ENCODE data around the gene KIFC3.

DNA sequence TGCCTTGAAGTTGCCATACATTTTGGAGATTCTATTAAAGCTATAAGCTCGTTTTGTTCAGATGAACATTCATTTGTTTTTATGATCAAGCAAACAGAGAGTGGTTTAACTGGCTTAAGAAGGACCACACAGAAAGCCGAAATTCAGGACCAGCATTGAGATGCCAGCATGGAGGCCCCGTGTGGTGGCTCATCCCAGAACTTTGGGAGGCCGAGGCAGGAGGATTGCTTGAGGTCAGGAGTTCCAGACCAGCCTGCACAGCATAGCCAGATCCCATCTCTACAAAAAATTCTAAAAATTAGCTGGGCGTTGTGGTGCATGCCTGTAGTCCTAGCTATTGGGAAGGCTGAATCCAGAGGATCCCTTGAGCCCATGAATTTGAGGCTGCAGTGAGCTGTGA, 45.9 kb upstream of the KIFC3 start:
- TF ChIP-seq PITX1 (CRISPR knock-in tag; IDR thresholded peaks at IDR 0.05) (no peak), POLR2AphosphoS5 (IDR thresholded peaks at IDR 0.05; ENCODE audit: low read depth, low read length) (no peak), ZNF570 (CRISPR knock-in tag; IDR thresholded peaks at IDR 0.05; ENCODE audit: borderline replicate concordance) (no peak), RAD21 (CRISPR knock-in tag; IDR thresholded peaks at IDR 0.05) (no peak), ZNF232 (CRISPR knock-in tag; IDR thresholded peaks at IDR 0.05; ENCODE audit: borderline replicate concordance) (no peak), ZNF547 (CRISPR knock-in tag; IDR thresholded peaks at IDR 0.05) (no peak), IKZF4 (CRISPR knock-in tag; IDR thresholded peaks at IDR 0.05; ENCODE audit: borderline replicate concordance, low read depth, not compliant biosample characterization) (no peak), POLR2A (IDR thresholded peaks at IDR 0.05; ENCODE audit: insufficient read depth in 1 of 2, low read depth in 2 of 2, low read length in 2 of 2) (no peak), ARNT (IDR thresholded peaks at IDR 0.05) (no peak), NPAS2 (CRISPR knock-in tag; IDR thresholded peaks at IDR 0.05; ENCODE audit: borderline replicate concordance) (no peak)
- TF ChIP-seq, protein P1, sequence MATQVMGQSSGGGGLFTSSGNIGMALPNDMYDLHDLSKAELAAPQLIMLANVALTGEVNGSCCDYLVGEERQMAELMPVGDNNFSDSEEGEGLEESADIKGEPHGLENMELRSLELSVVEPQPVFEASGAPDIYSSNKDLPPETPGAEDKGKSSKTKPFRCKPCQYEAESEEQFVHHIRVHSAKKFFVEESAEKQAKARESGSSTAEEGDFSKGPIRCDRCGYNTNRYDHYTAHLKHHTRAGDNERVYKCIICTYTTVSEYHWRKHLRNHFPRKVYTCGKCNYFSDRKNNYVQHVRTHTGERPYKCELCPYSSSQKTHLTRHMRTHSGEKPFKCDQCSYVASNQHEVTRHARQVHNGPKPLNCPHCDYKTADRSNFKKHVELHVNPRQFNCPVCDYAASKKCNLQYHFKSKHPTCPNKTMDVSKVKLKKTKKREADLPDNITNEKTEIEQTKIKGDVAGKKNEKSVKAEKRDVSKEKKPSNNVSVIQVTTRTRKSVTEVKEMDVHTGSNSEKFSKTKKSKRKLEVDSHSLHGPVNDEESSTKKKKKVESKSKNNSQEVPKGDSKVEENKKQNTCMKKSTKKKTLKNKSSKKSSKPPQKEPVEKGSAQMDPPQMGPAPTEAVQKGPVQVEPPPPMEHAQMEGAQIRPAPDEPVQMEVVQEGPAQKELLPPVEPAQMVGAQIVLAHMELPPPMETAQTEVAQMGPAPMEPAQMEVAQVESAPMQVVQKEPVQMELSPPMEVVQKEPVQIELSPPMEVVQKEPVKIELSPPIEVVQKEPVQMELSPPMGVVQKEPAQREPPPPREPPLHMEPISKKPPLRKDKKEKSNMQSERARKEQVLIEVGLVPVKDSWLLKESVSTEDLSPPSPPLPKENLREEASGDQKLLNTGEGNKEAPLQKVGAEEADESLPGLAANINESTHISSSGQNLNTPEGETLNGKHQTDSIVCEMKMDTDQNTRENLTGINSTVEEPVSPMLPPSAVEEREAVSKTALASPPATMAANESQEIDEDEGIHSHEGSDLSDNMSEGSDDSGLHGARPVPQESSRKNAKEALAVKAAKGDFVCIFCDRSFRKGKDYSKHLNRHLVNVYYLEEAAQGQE (IDR thresholded peaks at IDR 0.05; ENCODE audit: borderline replicate concordance in 1 of 2, low read depth in 1 of 2, low read length in 2 of 2), result no peak
- TF ChIP-seq, protein P2, sequence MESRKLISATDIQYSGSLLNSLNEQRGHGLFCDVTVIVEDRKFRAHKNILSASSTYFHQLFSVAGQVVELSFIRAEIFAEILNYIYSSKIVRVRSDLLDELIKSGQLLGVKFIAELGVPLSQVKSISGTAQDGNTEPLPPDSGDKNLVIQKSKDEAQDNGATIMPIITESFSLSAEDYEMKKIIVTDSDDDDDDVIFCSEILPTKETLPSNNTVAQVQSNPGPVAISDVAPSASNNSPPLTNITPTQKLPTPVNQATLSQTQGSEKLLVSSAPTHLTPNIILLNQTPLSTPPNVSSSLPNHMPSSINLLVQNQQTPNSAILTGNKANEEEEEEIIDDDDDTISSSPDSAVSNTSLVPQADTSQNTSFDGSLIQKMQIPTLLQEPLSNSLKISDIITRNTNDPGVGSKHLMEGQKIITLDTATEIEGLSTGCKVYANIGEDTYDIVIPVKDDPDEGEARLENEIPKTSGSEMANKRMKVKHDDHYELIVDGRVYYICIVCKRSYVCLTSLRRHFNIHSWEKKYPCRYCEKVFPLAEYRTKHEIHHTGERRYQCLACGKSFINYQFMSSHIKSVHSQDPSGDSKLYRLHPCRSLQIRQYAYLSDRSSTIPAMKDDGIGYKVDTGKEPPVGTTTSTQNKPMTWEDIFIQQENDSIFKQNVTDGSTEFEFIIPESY (CRISPR knock-in tag; IDR thresholded peaks at IDR 0.05), result no peak
- TF ChIP-seq, protein P3, sequence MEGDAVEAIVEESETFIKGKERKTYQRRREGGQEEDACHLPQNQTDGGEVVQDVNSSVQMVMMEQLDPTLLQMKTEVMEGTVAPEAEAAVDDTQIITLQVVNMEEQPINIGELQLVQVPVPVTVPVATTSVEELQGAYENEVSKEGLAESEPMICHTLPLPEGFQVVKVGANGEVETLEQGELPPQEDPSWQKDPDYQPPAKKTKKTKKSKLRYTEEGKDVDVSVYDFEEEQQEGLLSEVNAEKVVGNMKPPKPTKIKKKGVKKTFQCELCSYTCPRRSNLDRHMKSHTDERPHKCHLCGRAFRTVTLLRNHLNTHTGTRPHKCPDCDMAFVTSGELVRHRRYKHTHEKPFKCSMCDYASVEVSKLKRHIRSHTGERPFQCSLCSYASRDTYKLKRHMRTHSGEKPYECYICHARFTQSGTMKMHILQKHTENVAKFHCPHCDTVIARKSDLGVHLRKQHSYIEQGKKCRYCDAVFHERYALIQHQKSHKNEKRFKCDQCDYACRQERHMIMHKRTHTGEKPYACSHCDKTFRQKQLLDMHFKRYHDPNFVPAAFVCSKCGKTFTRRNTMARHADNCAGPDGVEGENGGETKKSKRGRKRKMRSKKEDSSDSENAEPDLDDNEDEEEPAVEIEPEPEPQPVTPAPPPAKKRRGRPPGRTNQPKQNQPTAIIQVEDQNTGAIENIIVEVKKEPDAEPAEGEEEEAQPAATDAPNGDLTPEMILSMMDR (CRISPR knock-in tag; IDR thresholded peaks at IDR 0.05), result no peak
- TF ChIP-seq, protein P4, sequence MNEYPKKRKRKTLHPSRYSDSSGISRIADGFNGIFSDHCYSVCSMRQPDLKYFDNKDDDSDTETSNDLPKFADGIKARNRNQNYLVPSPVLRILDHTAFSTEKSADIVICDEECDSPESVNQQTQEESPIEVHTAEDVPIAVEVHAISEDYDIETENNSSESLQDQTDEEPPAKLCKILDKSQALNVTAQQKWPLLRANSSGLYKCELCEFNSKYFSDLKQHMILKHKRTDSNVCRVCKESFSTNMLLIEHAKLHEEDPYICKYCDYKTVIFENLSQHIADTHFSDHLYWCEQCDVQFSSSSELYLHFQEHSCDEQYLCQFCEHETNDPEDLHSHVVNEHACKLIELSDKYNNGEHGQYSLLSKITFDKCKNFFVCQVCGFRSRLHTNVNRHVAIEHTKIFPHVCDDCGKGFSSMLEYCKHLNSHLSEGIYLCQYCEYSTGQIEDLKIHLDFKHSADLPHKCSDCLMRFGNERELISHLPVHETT (CRISPR knock-in tag; conservative IDR thresholded peaks at IDR 0.05), result no peak

Data from HepG2 (cell line).